Fibroblast of upper back skin (primary cell): ENCODE data around the gene PREX1.
"Not testable (repeated sequence)": the region's sequence is repeated elsewhere in the genome, so short reads cannot be mapped to it uniquely, and the experiment has no call there.

Source experiments
- DNase-seq: peaks from one replicate; pipeline ENCODE4 v3.0.0-alpha.2; 2013

Gene PREX1

GRCh38 chr20:48847498-48848205 lies 19.9 kb upstream of the PREX1 start:
- no peak for DNase-seq

GRCh38 chr20:48846516-48847492 lies 19.0 kb upstream of the PREX1 start:
- DNase-seq = no peak

GRCh38 chr20:48845721-48846306 lies 18.0 kb upstream of the PREX1 start:
- peak; percentile 32 for DNase-seq

- DNase-seq = no peak
Observed at GRCh38 chr20:48844996-48845395, 17.2 kb upstream of the PREX1 start.

- DNase-seq = not testable (repeated sequence)
Observed at GRCh38 chr20:48843896-48844295, 16.1 kb upstream of the PREX1 start.

- DNase-seq = no peak
Observed at GRCh38 chr20:48843057-48843806, 15.4 kb upstream of the PREX1 start.

- peak; percentile 91 for DNase-seq
Observed at GRCh38 chr20:48841875-48842529, 14.2 kb upstream of the PREX1 start.

GRCh38 chr20:48841196-48841874 lies 13.5 kb upstream of the PREX1 start:
- DNase-seq = no peak

- DNase-seq = no peak
Observed at GRCh38 chr20:48839154-48839917, 11.5 kb upstream of the PREX1 start.

GRCh38 chr20:48837014-48837413 lies 9.2 kb upstream of the PREX1 start:
- no peak for DNase-seq

GRCh38 chr20:48835390-48835789 lies 7.6 kb upstream of the PREX1 start:
- DNase-seq = no peak

- no peak for DNase-seq
Observed at GRCh38 chr20:48834278-48834677, 6.5 kb upstream of the PREX1 start.

GRCh38 chr20:48832405-48832730 lies 4.6 kb upstream of the PREX1 start:
- no peak for DNase-seq

GRCh38 chr20:48831718-48832404 lies 4.1 kb upstream of the PREX1 start:
- peak; percentile 45 for DNase-seq

- no peak for DNase-seq
Observed at GRCh38 chr20:48830826-48831318, 3.1 kb upstream of the PREX1 start.

- DNase-seq = no peak
Observed at GRCh38 chr20:48829940-48830339, 2.1 kb upstream of the PREX1 start.

- no peak for DNase-seq
Observed at GRCh38 chr20:48828734-48829460, 1.1 kb upstream of the PREX1 start.

- peak; percentile 29 for DNase-seq
Observed at GRCh38 chr20:48826883-48827771, 672 bp downstream of the PREX1 start.
